GM19455 (cell line): ENCODE measurements around the gene TOX3.

Experiments used
- ATAC-seq: cut with Tn5 transposase; IDR thresholded peaks from one replicate; pipeline ENCODE4 v1.9.1; 2021; ENCODE audit not compliant: unreplicated experiment

TOX3 gene

GRCh38 chr16:52455549-52456277 lies 91.2 kb downstream of the TOX3 start:
- ATAC-seq: no peak

GRCh38 chr16:52453644-52454043 lies 93.3 kb downstream of the TOX3 start:
- no peak for ATAC-seq

- ATAC-seq: no peak
Observed at GRCh38 chr16:52451971-52452421, 94.9 kb downstream of the TOX3 start.

GRCh38 chr16:52450916-52451315 lies 96.0 kb downstream of the TOX3 start:
- ATAC-seq: no peak

GRCh38 chr16:52450241-52450640 lies 96.7 kb downstream of the TOX3 start:
- no peak for ATAC-seq

GRCh38 chr16:52446080-52446479 lies 100.9 kb downstream of the TOX3 start:
- no peak for ATAC-seq

- no peak for ATAC-seq
Observed at GRCh38 chr16:52441886-52442285, 105.1 kb downstream of the TOX3 start.

- ATAC-seq: no peak
Observed at GRCh38 chr16:52440248-52440647, 106.7 kb downstream of the TOX3 start.

- ATAC-seq: no peak
Observed at GRCh38 chr16:52439750-52440149, 107.2 kb downstream of the TOX3 start.

GRCh38 chr16:52439171-52439701 lies 107.7 kb downstream of the TOX3 start:
- ATAC-seq: no peak

- ATAC-seq: no peak
Observed at GRCh38 chr16:52437277-52437670, 109.7 kb downstream of the TOX3 start.

- no peak for ATAC-seq
Observed at GRCh38 chr16:52436339-52437276, 110.3 kb downstream of the TOX3 start.

GRCh38 chr16:52434224-52434623 lies 112.7 kb downstream of the TOX3 start:
- no peak for ATAC-seq

GRCh38 chr16:52433643-52434042 lies 113.3 kb downstream of the TOX3 start:
- no peak for ATAC-seq

GRCh38 chr16:52424591-52424990 lies 122.4 kb downstream of the TOX3 start:
- ATAC-seq: no peak

- no peak for ATAC-seq
Observed at GRCh38 chr16:52422307-52422706, 124.6 kb downstream of the TOX3 start.

GRCh38 chr16:52418201-52418600 lies 128.7 kb downstream of the TOX3 start:
- no peak for ATAC-seq

GRCh38 chr16:52416888-52417287 lies 130.1 kb downstream of the TOX3 start:
- ATAC-seq: no peak

GRCh38 chr16:52411011-52411410 lies 135.9 kb downstream of the TOX3 start:
- no peak for ATAC-seq

GRCh38 chr16:52408191-52408845 lies 138.6 kb downstream of the TOX3 start:
- no peak for ATAC-seq

- ATAC-seq: no peak
Observed at GRCh38 chr16:52407778-52408177, 139.2 kb downstream of the TOX3 start.
